Measurements from ENCODE around the gene CCDC39. TPM values are rescaled to one million over a fixed set of nuclear protein-coding genes. Genes with fewer than 3 reads are reported as not detected.

The CCDC39 gene
- not detected in 2 replicates for total RNA-seq

GRCh38 chr3:180679178-180680096, at the start of gene CCDC39:
Gene CCDC39, minus strand, starts transcription at chr3:180679489. Its CDS starts 109 bp downstream, at chr3:180679380.

GRCh38 chr3:180601688-180602666, 77.3 kb downstream of the CCDC39 start, which contains the start of gene TTC14:
Gene TTC14, plus strand, starts transcription at chr3:180602163. Its CDS starts 99 bp downstream, at chr3:180602262.

Other genes starting within 250 kb of the CCDC39 start
- gene TTC14, start 77.3 kb downstream of the CCDC39 start, total RNA-seq: 11.6 and 32.7 TPM in 2 replicates
- 92.4 and 188 TPM in 2 replicates for gene FXR1, start 233.2 kb upstream of the CCDC39 start, total RNA-seq